ENCODE data around the gene ISCA1. TPM values are rescaled to one million over a fixed set of nuclear protein-coding genes. Genes with fewer than 3 reads are reported as not detected.

Gene ISCA1
- total and polyA plus RNA-seq, 7 donors: 23.4 to 74.2 (median 54.6) TPM

DNA sequence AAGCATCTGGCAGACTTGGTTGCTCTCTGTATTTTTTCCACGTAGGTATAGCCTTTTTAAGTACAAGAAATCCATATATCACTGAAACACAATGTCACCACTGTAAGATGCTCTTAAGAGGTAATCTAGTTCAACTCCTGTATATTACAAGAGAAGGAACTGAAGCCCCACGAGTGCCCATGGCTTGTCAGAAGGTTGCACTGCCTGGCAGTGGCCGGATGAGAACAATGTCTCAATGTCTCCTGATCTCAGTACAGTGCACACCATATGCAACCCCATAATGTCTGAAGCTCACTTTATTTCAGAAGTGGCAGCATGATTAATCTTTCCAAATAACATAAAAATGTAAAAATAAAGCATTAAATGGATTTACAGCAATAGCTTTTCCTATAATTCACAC, 44.2 kb upstream of the ISCA1 start:
- no peak for DNase-seq
- Histone ChIP-seq H3K4me3 (no peak overlapping the region), H3K27me3 (no peaks in the 10 kb centered on the region), H3K36me3 (peaks cover 0 to 85% (median 27%) of the 10 kb centered on the region in 4 donors), H3K9me3 (no peaks in the 10 kb centered on the region), H3K27ac (no peak overlapping the region), H3K4me1 (peaks cover 0 to 12% (median 3%) of the 10 kb centered on the region in 4 donors)
- 86 to 92% methylated on average over 3 of the region's 3 CpGs for WGBS, 2 donors
- TF ChIP-seq, protein P1, sequence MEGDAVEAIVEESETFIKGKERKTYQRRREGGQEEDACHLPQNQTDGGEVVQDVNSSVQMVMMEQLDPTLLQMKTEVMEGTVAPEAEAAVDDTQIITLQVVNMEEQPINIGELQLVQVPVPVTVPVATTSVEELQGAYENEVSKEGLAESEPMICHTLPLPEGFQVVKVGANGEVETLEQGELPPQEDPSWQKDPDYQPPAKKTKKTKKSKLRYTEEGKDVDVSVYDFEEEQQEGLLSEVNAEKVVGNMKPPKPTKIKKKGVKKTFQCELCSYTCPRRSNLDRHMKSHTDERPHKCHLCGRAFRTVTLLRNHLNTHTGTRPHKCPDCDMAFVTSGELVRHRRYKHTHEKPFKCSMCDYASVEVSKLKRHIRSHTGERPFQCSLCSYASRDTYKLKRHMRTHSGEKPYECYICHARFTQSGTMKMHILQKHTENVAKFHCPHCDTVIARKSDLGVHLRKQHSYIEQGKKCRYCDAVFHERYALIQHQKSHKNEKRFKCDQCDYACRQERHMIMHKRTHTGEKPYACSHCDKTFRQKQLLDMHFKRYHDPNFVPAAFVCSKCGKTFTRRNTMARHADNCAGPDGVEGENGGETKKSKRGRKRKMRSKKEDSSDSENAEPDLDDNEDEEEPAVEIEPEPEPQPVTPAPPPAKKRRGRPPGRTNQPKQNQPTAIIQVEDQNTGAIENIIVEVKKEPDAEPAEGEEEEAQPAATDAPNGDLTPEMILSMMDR (IDR thresholded peaks at IDR 0.05): no peak
- no peak for TF ChIP-seq POLR2AphosphoS5 (IDR thresholded peaks at IDR 0.05)
- no peak for TF ChIP-seq EP300 (IDR thresholded peaks at IDR 0.05)
- TF ChIP-seq POLR2A (IDR thresholded peaks at IDR 0.05): no peak
- intact Hi-C loops (cut with DNase I): no loop called here

DNA sequence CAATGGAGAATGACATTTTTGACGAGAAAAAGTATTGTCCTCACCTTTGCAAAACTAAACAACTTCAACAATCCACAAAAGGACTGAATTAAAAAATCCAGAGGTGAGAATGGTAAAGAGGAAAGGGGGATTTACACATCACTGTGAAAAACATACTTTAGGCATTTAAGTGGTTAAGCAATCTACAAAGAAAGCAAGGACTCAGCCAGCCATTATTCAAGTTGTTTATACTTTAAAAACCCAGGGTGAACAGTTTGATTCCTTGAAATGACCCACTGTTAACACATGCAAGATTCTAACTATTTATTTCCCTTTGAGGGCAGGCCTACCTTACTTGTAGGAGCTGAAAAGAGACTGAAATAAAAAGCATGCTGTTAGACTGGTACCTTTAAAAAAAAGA, 42.6 kb upstream of the ISCA1 start:
- intact Hi-C loops (cut with DNase I): no loop called here
- TF ChIP-seq, protein P1 (IDR thresholded peaks at IDR 0.05): no peak
- no peak for TF ChIP-seq EP300 (IDR thresholded peaks at IDR 0.05)
- DNase-seq: no peak
- Histone ChIP-seq H3K4me1 (peaks cover 0 to 8% (median 2%) of the 10 kb centered on the region in 4 donors), H3K27me3 (no peaks in the 10 kb centered on the region), H3K9me3 (no peaks in the 10 kb centered on the region), H3K36me3 (peaks cover 3 to 94% (median 34%) of the 10 kb centered on the region in 4 donors), H3K4me3 (no peak overlapping the region), H3K27ac (no peak overlapping the region)
- WGBS, 2 donors: 91 to 95% methylated on average over 1 of the region's 1 CpG

DNA sequence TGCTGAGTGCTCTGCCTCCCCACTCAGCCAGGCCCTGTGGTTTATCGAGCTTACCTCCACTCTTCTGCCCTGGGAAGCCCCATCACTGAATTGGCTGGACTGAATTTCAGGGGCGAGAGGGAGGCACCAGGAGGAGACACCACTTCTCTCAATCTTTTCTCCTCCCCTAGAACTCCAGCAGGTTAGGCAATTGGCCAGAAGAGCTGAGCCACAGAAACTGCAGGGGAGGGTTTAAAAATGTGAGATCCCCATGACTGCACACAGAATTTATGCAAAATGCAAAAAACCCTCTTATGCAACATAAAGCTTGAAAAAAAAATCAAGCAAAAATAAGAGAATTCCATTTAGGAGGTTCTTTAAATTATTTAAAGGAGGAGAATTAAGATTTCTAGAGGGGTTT, 42.0 kb upstream of the ISCA1 start:
- Histone ChIP-seq H3K27ac (no peak overlapping the region), H3K4me3 (no peak overlapping the region), H3K9me3 (no peaks in the 10 kb centered on the region), H3K27me3 (no peaks in the 10 kb centered on the region), H3K36me3 (peaks cover 7 to 100% (median 34%) of the 10 kb centered on the region in 4 donors), H3K4me1 (peaks cover 0 to 3% (median 0%) of the 10 kb centered on the region in 4 donors)
- no peak for TF ChIP-seq EP300 (IDR thresholded peaks at IDR 0.05)
- TF ChIP-seq, protein P1 (IDR thresholded peaks at IDR 0.05): no peak
- no peak for TF ChIP-seq POLR2A (IDR thresholded peaks at IDR 0.05)
- no peak for TF ChIP-seq POLR2AphosphoS5 (IDR thresholded peaks at IDR 0.05)
- intact Hi-C loops (cut with DNase I): no loop called here
- DNase-seq: no peak
- WGBS, 2 donors: 74 to 89% methylated on average over 2 of the region's 2 CpGs

DNA sequence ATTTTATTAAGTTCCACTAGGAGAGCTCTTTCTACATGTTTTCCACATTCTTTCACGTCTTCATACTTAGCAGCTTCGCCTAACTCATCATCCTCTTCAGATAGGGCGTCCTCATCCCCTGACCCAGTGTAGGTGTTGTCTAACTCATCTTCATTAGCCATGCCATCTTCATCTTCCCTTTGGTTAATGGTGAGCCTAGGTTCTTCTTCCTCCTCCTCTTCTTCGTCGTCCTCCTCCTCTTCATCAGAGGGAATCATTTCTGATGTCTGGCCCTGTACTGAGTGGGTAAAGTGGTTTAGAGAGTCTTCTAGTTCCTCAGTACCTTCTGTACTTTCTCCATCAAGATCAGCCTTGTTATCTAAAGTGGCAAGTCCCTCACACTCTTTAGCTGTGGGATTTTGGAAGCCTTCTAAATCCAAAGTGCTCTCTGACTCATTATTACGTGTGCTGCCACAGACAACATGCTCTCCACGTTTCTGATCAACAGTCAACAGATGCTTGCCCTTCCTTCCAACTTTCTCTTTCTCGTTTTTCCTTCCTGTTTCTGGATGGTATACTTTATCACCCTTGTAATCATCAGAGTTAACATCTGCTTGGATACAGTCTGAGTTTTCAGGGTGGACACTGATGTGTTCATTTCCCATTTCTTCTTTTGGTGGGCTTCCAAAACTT, 40.8 kb upstream of the ISCA1 start:
- no peak overlapping the region for H3K27ac ChIP-seq
- H3K36me3 ChIP-seq: peaks cover 7 to 100% (median 42%) of the 10 kb centered on the region in 4 donors
- no peaks in the 10 kb centered on the region for H3K9me3 ChIP-seq
- H3K27me3 ChIP-seq: no peaks in the 10 kb centered on the region
- no peak overlapping the region for H3K4me3 ChIP-seq
- no peak for DNase-seq
- H3K4me1 ChIP-seq: peaks cover 0 to 3% (median 0%) of the 10 kb centered on the region in 4 donors
- 77 to 79% methylated on average over 8 of the region's 8 CpGs for WGBS, 2 donors
- TF ChIP-seq EP300 (IDR thresholded peaks at IDR 0.05) (no peak), POLR2A (IDR thresholded peaks at IDR 0.05) (no peak), POLR2AphosphoS5 (IDR thresholded peaks at IDR 0.05) (no peak)
- TF ChIP-seq, protein P1 (IDR thresholded peaks at IDR 0.05): no peak
- intact Hi-C loops (cut with DNase I): no loop called here

DNA sequence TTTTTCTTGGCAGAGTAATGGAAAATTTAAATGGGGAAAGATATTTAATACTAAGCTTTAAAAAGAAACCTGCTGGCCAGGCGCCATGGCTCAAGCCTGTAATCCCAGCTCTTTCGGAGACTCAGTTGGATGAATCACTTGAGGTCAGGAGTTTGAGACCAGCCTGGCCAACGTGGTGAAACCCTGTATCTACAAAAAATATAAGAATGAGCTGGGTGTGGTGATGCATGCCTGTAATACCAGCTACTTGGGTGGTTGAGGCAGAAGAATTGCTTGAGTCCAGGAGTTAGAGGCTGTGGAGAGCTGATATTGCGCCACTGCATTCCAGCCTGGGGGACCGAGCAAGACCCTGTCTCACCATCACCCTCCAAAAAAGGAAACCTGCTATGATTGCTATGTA, 39.0 kb upstream of the ISCA1 start:
- TF ChIP-seq POLR2AphosphoS5 (IDR thresholded peaks at IDR 0.05): no peak
- TF ChIP-seq POLR2A (IDR thresholded peaks at IDR 0.05): no peak
- TF ChIP-seq EP300 (IDR thresholded peaks at IDR 0.05): no peak
- TF ChIP-seq, protein P1 (IDR thresholded peaks at IDR 0.05): no peak
- intact Hi-C loops (cut with DNase I): no loop called here
- Histone ChIP-seq H3K36me3 (peaks cover 7 to 100% (median 43%) of the 10 kb centered on the region in 4 donors), H3K4me3 (no peak overlapping the region), H3K4me1 (peaks cover 0 to 3% (median 0%) of the 10 kb centered on the region in 4 donors), H3K27me3 (no peaks in the 10 kb centered on the region), H3K9me3 (no peaks in the 10 kb centered on the region), H3K27ac (no peak overlapping the region)
- no peak for DNase-seq
- WGBS, 2 donors: 85 to 92% methylated on average over 5 of the region's 5 CpGs
